ENCODE data around the gene FBLN1. TPM values are rescaled to one million over a fixed set of nuclear protein-coding genes. Genes with fewer than 3 reads are reported as not detected.
"Not testable (repeated sequence)": the region's sequence is repeated elsewhere in the genome, so short reads cannot be mapped to it uniquely, and the experiment has no call there.

Gene FBLN1
- total RNA-seq, 1 experiment from 2014 or later = 183 TPM

DNA sequence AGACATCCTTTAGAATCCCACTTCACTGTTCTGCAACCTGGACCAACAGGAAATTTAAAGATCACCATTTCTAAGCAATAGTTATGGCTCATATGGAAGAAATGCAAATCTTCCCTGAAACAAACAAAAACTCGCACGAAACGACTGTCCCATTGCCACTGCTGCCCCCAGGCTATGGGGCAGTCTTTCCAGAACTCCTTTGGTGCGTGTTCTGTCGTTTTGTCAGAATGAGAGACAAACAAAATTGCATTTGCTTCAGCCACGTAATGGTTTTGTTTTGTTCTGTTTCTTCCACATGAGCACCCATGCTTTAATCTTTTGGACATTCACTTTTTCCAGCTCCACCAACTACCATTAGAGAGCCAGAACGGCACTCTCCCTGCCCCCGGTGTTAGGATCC is 10.8 kb upstream of the FBLN1 start (continued):
- TF ChIP-seq, protein P1, sequence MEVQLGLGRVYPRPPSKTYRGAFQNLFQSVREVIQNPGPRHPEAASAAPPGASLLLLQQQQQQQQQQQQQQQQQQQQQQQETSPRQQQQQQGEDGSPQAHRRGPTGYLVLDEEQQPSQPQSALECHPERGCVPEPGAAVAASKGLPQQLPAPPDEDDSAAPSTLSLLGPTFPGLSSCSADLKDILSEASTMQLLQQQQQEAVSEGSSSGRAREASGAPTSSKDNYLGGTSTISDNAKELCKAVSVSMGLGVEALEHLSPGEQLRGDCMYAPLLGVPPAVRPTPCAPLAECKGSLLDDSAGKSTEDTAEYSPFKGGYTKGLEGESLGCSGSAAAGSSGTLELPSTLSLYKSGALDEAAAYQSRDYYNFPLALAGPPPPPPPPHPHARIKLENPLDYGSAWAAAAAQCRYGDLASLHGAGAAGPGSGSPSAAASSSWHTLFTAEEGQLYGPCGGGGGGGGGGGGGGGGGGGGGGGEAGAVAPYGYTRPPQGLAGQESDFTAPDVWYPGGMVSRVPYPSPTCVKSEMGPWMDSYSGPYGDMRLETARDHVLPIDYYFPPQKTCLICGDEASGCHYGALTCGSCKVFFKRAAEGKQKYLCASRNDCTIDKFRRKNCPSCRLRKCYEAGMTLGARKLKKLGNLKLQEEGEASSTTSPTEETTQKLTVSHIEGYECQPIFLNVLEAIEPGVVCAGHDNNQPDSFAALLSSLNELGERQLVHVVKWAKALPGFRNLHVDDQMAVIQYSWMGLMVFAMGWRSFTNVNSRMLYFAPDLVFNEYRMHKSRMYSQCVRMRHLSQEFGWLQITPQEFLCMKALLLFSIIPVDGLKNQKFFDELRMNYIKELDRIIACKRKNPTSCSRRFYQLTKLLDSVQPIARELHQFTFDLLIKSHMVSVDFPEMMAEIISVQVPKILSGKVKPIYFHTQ (CRISPR knock-in tag; IDR thresholded peaks at IDR 0.05) = no peak
- TF ChIP-seq TEAD4 (CRISPR knock-in tag; IDR thresholded peaks at IDR 0.05) = no peak

- POLR2A ChIA-PET = no interaction called here
- Mint-ChIP-seq H3K4me1 (peaks cover 20% of the 10 kb centered on the region), H3K36me3 (peaks cover 21% of the 10 kb centered on the region), H3K9me3 (peaks cover 37% of the 10 kb centered on the region), H3K4me3 (no peak overlapping the region), H3K27me3 (ENCODE audit: low read depth) (peaks cover 17% of the 10 kb centered on the region), H3K27ac (no peak overlapping the region)
- TF ChIP-seq, protein P2, sequence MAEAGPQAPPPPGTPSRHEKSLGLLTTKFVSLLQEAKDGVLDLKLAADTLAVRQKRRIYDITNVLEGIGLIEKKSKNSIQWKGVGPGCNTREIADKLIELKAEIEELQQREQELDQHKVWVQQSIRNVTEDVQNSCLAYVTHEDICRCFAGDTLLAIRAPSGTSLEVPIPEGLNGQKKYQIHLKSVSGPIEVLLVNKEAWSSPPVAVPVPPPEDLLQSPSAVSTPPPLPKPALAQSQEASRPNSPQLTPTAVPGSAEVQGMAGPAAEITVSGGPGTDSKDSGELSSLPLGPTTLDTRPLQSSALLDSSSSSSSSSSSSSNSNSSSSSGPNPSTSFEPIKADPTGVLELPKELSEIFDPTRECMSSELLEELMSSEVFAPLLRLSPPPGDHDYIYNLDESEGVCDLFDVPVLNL (CRISPR knock-in tag; IDR thresholded peaks at IDR 0.05; ENCODE audit: borderline replicate concordance, low read depth) = no peak
- TF ChIP-seq GABPB1 (CRISPR knock-in tag; IDR thresholded peaks at IDR 0.05) = 0 out of 2 replicates have a peak, but pooled peaks have one; percentile 14
- ATAC-seq (no peak), DNase-seq (ENCODE audit: low spot score) (no peak)
- CTCF ChIA-PET = interaction anchor here (1.0 kb wide), 1 partner anchor 31 kb away, joined by 3 read pairs; no protein-coding TSS in a partner anchor
Measured at GRCh38 chr22:45493286-45493771, 9.4 kb upstream of the FBLN1 start.

DNA sequence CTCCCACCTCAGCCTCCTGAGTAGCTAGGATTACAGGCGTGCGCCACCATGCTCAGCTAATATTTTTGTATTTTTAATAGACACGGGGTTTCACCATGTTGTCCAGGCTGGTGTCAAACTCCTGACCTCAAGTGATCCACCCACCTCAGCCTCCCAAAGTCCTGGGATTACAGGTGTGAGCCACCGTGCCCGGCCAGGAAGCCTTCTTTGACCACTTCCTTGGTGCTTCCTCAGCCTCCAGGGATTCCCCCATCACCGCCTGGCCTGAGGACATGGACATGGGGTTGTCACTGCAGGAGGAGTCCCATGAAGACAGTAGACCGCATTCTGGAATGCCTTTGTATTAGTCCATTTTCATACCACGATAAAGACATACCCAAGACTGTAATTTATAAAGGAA is 8.4 kb upstream of the FBLN1 start:
- peaks cover 20% of the 10 kb centered on the region for H3K4me1 Mint-ChIP-seq
- peaks cover 13% of the 10 kb centered on the region for H3K36me3 Mint-ChIP-seq
- H3K27ac Mint-ChIP-seq; DNase-seq (ENCODE audit: low spot score); H3K4me3 Mint-ChIP-seq; ATAC-seq; POLR2A ChIA-PET; CTCF ChIA-PET: not testable (repeated sequence)
- H3K9me3 Mint-ChIP-seq = peaks cover 29% of the 10 kb centered on the region
- peaks cover 13% of the 10 kb centered on the region for H3K27me3 Mint-ChIP-seq (ENCODE audit: low read depth)

GRCh38 chr22:45495616-45496015 is 7.1 kb upstream of the FBLN1 start:
- DNase-seq (ENCODE audit: low spot score); H3K27me3 Mint-ChIP-seq (ENCODE audit: low read depth); H3K27ac Mint-ChIP-seq; POLR2A ChIA-PET; ATAC-seq; H3K4me3 Mint-ChIP-seq; H3K36me3 Mint-ChIP-seq: not testable (repeated sequence)
- Mint-ChIP-seq H3K9me3 (peaks cover 19% of the 10 kb centered on the region), H3K4me1 (peaks cover 28% of the 10 kb centered on the region)
- CTCF ChIA-PET = interaction anchor here (0.6 to 1.0 kb wide), 2 partner anchors 20 to 31 kb away, joined by 3 to 4 read pairs; no protein-coding TSS in a partner anchor

GRCh38 chr22:45496451-45496941 is 6.2 kb upstream of the FBLN1 start:
- Mint-ChIP-seq H3K36me3 (no peaks in the 10 kb centered on the region; the same call in 1 of the 2 replicates), H3K9me3 (peaks cover 15% of the 10 kb centered on the region), H3K4me3 (no peak overlapping the region), H3K27me3 (ENCODE audit: low read depth) (peaks cover 8% of the 10 kb centered on the region), H3K27ac (no peak overlapping the region), H3K4me1 (peaks cover 34% of the 10 kb centered on the region)
- ATAC-seq = peak; percentile 42; the same call in 1 of the 2 replicates
- CTCF ChIA-PET = interaction anchor here (0.7 to 1.2 kb wide), 4 partner anchors 22 to 113 kb away, joined by 3 to 4 read pairs (median 4); no protein-coding TSS in a partner anchor
- DNase-seq (ENCODE audit: low spot score) = no peak
- POLR2A ChIA-PET = no interaction called here
- TF ChIP-seq SMAD3 (CRISPR knock-in tag; IDR thresholded peaks at IDR 0.05; ENCODE audit: borderline replicate concordance) (no peak), E2F5 (CRISPR knock-in tag; IDR thresholded peaks at IDR 0.05) (no peak)
